GM19395 (cell line): Measurements from ENCODE around the gene SMIM14.
"Not testable (repeated sequence)": the region's sequence is repeated elsewhere in the genome, so short reads cannot be mapped to it uniquely, and the experiment has no call there.

Experiments
- ATAC-seq: cut with Tn5 transposase; IDR thresholded peaks from one replicate; pipeline ENCODE4 v1.9.1; 2021; ENCODE audit warnings: mild to moderate bottlenecking, moderate library complexity; ENCODE audit not compliant: unreplicated experiment

Gene SMIM14

DNA sequence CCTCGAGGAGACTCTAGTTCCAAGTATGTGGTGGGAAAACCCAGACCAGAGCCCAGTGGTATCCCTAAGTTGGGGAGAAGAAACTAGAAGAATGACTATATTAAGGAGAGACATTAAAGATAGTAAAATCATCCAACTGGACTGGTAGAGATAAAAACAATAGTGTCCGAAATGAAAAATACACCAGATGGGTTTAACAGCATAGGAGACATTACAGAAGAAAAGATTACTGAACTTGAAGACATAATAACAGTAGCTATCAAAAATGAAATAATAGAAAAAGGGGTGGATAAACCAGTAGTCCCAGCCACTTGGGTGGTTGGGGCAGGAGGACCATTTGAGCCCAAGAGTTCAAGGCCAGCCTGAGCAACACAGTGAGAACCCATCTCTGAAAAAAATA is 31.9 kb downstream of the SMIM14 start:
- no peak for ATAC-seq

GRCh38 chr4:39597695-39598381 is 40.8 kb downstream of the SMIM14 start:
- no peak for ATAC-seq

- ATAC-seq, result no peak
Observed at GRCh38 chr4:39596971-39597370, 41.7 kb downstream of the SMIM14 start.

GRCh38 chr4:39591290-39591689 is 47.4 kb downstream of the SMIM14 start:
- ATAC-seq, result no peak

DNA sequence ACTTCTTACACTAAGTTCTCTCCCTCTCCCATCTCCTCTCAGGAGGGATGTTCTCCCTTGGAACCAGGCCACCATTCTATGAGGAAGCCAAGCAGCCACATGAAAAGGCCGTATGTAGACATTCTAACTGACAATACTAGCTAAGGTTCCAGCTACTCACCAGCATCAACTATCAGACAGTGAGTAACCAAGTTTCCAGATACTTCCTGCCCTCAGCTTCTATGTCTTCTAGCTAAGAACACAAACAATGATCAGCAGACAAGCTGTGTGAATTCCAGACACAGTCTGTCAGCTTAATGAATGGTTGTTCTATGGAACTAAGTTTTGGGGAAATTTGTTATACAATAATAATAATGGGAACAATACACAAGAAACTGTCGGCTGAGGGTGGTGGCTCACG is 50.8 kb downstream of the SMIM14 start:
- no peak for ATAC-seq

GRCh38 chr4:39574946-39575345 is 63.7 kb downstream of the SMIM14 start:
- ATAC-seq, result no peak

DNA sequence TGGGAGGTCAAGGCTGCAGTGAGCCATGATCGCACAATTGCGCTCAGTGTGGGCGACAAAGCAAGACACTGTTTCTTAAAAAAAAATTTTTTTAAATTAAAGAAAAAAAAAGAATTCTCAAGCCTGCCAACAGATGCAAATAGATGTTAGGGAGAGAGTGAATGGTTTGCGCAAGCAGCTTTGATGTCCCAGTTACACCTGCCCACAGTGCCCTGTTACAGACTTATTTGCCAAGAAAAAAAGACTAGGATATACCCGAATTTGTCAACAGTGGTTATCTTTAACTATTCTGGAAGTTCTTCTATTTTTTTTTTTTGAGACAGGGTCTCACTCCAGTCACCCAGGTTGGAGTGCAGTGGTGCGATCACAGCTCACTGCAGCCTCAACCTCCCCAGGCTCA is 67.2 kb downstream of the SMIM14 start:
- no peak for ATAC-seq

- ATAC-seq, result no peak
Observed at GRCh38 chr4:39571054-39571453, 67.6 kb downstream of the SMIM14 start.

DNA sequence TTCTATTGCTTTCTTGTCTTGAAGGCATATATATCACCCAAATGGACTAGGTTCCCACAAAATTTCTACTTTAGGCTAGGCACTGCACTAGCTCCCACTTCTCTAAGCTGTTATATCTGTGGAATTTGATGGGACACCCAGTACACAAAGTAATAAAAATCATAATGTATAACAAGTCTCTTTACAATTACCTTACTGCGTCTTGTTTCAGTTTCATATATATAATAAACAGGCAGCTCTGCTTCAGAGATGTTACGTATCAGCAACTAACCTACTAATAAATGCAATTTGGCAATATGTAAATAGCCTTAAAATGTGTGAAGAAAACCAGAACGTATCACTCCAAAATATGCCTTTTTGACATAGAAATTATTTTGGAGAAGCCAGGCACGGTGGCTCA is 69.5 kb downstream of the SMIM14 start:
- no peak for ATAC-seq

- ATAC-seq, result no peak
Observed at GRCh38 chr4:39568805-39569204, 69.9 kb downstream of the SMIM14 start.

- no peak for ATAC-seq
Observed at GRCh38 chr4:39565878-39566600, 72.6 kb downstream of the SMIM14 start.

DNA sequence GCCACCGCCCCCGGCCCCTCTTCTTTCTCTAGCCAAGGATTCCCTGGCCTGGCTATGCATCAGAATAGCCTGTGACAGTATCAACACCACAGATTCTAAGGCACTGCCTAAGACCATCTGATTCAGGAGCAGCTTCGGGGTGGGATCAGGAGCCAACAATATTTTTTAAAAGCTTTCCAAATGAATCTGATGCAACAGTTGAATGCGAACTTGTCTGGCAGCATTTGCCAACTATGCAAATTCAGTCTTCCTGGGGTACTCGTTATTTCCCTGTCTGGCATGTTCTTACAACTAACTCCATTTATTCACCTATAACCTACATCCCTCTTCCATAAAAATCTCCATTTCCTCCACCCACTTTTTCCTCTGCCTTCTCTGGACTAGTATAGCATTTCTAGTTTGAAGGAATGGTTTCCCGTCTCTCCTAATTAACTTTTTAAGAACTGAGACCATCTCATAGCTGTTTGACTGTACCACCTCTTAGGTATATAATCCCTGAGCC is 75.3 kb downstream of the SMIM14 start:
- ATAC-seq, result no peak

DNA sequence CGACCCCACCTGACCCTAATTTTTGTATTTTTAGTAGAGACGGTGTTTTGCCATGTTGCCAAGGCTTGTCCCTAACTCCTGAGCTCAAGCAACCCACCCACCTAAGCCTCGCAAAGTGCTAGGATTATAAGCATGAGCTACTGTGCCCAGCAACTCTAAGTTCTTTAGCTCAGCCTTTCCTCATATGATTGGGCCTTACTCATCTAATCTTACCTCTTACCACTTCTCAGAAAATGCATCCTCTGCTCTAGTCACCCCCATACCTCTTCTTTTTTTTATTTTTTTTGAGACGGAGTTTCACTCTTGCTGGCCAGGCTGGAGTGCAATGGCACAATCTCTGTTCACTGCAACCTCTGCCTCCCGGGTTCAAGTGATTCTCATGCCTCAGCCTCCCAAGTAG is 75.9 kb downstream of the SMIM14 start:
- no peak for ATAC-seq

DNA sequence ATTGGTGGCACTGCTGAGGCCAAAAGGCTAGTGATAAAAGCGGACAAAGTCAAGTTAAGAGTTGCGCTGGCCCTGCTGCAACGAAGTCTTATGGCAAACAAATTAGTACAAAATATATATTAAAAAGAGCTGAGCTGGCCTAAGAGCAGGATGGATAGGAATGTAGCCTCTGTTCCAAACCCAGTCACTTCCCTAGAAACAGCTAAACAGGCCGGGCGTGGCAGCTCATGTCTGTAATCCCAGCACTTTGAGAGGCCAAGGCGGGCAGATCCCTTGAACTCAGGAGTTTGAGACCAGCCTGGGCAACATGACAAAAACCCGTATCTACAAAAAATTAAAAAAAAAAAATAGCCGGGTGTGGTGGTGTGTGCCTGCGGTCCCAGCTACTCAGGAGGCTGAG is 79.0 kb downstream of the SMIM14 start:
- no peak for ATAC-seq

GRCh38 chr4:39555472-39555871 is 83.2 kb downstream of the SMIM14 start:
- ATAC-seq, result no peak

- no peak for ATAC-seq
Observed at GRCh38 chr4:39548425-39549067, 90.1 kb downstream of the SMIM14 start.

DNA sequence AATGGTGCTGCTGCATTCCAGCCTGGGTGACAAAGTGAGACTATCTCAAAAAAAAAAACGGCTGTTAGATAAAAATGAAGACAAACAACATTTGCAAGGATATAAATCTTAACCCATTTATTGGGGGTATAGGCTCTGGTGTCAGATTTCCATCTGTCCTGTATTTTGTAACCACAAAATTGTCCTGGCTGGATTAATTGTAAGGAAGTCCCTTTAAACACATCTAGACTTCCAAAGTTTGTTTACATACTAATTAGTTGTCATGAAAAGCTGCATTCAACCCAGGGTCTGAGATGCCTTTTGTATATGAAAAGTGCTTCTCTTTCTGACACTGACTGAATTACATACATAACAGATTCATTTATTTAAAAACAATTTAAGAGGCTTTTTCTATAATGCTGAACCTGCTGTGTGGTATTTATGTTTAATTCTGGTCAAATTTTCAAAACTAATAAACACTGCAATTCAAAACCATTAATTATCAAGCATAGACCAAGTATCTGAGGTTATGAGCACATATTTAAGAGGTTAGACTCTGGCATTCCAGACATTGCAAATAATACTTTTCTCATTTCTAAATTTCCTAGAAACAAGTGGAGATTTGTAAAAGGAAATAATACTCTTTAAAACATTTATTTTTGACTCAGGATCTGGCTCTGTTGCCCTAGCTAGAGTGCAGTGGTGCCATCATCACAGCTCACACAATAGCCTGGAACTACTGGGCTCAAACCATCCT is 93.9 kb downstream of the SMIM14 start:
- ATAC-seq, result no peak

DNA sequence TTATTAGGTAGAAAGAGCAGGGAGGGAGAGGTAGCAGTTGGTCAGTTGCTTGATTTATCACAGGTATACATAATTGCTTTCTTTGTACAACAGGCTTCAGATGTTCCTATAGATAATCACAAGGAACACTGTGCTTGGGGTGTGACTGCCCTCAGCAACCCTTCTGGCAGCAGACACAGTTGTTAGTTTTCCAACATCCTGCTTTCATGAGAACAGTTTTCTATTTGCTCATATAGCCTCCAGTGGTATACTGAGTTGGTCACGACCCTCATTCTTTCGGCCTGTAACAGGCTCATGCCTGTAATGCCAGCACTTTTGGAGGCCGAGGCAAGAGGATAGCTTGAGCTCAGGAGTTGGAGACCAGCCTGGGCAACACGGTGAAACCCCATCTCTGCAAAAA is 94.6 kb downstream of the SMIM14 start:
- not testable (repeated sequence) for ATAC-seq

GRCh38 chr4:39543034-39543433 is 95.6 kb downstream of the SMIM14 start:
- no peak for ATAC-seq

DNA sequence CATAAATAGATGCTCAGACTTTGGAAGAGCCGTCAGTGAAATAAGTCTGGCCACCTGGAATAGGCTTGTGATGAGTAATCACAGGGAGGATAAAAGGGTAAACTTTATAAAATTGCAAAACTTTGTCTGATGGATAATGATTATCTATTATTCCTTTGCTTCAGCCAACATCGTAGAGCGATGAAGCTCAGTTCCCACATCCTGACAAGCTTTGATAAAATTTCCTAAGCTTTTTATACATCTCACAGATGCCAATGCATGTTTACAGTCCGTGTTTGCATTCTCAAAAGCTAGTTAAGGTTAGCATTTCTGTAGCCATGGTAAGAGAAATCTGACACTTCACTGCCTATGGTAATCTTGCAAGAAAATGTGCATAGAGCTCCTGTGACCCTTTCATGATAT is 96.1 kb downstream of the SMIM14 start:
- no peak for ATAC-seq

DNA sequence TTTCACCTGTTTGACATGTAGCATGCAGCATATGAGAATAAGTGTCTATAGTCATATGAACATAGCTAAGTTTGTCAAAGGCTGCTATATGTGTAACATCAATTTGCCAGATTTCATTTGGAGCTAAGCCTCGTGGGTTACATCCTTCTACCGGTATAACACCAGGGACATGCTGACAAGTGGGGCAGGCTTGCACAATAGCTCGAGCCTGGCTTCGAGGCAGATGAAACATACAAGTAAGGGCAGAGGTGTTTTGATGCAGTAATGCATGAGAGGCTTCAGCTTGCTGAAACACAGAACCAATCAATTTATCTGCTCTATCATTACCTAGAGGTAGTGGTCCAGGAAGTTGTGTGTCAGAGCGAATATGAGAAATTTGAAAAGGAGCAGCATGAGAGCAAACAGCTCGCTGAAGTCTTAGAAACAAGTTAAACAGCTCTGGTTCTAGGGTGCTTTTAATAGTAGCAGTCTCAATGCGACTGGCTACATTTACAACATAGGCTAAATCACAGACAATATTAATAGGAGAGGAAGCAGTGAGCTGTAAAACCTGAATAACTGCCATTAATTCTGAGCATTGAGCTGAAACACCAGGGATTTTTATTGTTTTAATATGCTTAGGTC is 96.6 kb downstream of the SMIM14 start:
- no peak for ATAC-seq
